Measurements from ENCODE around the gene CLTB. TPM values are rescaled to one million over a fixed set of nuclear protein-coding genes. Genes with fewer than 3 reads are reported as not detected.

CLTB gene
- polyA plus RNA-seq, 3 donors = 63.2 to 87.6 (median 75.2) TPM

DNA sequence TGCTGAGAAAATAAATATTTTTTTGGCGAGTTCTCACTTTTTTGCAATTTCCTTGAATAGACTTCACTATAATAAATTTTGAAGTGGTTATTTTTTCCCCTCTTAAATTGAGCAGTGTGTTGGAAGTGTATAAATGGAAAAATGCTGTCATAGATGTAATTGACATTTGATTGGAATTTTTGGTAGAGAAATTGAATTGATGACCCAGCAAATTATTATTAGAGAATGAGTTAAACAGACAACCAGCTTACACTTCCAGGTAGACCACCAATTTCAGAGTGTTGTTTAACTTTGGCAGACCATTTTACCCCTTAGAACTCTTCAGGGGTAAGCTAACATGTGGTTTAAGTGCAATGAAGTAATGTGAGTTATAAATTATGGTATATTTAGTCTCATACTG lies 33.7 kb upstream of the CLTB start:
- H3K4me1 ChIP-seq (ENCODE audit: control insufficient read depth in 1 of 2, insufficient read depth in 2 of 2, low read length in 2 of 2) = peaks cover 24 to 25% of the 10 kb centered on the region in 2 donors
- no peak overlapping the region for H3K4me2 ChIP-seq (replicated peaks; ENCODE audit: extremely low read depth, low read length, poor library complexity, severe bottlenecking)
- peaks cover 11 to 20% of the 10 kb centered on the region in 2 donors for H3K36me3 ChIP-seq (replicated peaks in 1 of 2; ENCODE audit: control insufficient read depth in 1 of 2, insufficient read depth in 2 of 2, low read length in 2 of 2)
- no peak overlapping the region for H3K27ac ChIP-seq (ENCODE audit: low read depth in 1 of 2, low read length in 2 of 2)
- no peak overlapping the region for H2AFZ ChIP-seq (ENCODE audit: insufficient read depth, low read depth, low read length, poor library complexity, severe bottlenecking)
- H3K9ac ChIP-seq (ENCODE audit: insufficient read depth, low read length, poor library complexity, severe bottlenecking) = no peak overlapping the region
- peaks cover 7% of the 10 kb centered on the region for H4K20me1 ChIP-seq (ENCODE audit: insufficient read depth, low read length)
- WGBS (ENCODE audit: insufficient coverage) = no CpG with 5 or more reads among the region's 1 CpG
- Mint-ChIP-seq H3K4me1 (peaks cover 23% of the 10 kb centered on the region), H3K4me3 (no peak overlapping the region), H3K27me3 (ENCODE audit: low read depth in 3 of 3) (peaks cover 0 to 2% (median 0%) of the 10 kb centered on the region in 3 donors), H3K27ac (no peak overlapping the region), H3K9me3 (peaks cover 0 to 4% (median 0%) of the 10 kb centered on the region in 7 donors), H3K36me3 (peaks cover 21 to 22% of the 10 kb centered on the region in 2 donors)
- DNase-seq = no peak
- H3K9me3 ChIP-seq (replicated peaks in 1 of 2; ENCODE audit: control insufficient read depth in 1 of 2, insufficient read depth in 1 of 2, low read length in 2 of 2) = no peaks in the 10 kb centered on the region
- TF ChIP-seq, protein P1, sequence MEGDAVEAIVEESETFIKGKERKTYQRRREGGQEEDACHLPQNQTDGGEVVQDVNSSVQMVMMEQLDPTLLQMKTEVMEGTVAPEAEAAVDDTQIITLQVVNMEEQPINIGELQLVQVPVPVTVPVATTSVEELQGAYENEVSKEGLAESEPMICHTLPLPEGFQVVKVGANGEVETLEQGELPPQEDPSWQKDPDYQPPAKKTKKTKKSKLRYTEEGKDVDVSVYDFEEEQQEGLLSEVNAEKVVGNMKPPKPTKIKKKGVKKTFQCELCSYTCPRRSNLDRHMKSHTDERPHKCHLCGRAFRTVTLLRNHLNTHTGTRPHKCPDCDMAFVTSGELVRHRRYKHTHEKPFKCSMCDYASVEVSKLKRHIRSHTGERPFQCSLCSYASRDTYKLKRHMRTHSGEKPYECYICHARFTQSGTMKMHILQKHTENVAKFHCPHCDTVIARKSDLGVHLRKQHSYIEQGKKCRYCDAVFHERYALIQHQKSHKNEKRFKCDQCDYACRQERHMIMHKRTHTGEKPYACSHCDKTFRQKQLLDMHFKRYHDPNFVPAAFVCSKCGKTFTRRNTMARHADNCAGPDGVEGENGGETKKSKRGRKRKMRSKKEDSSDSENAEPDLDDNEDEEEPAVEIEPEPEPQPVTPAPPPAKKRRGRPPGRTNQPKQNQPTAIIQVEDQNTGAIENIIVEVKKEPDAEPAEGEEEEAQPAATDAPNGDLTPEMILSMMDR (IDR thresholded peaks at IDR 0.05) = no peak
- peaks cover 72% of the 10 kb centered on the region for H3K79me2 ChIP-seq (ENCODE audit: insufficient read depth, low read length)
- intact Hi-C loops (cut with micrococcal nuclease) = no loop called here
- H3K4me3 ChIP-seq (replicated peaks in 1 of 3; ENCODE audit: low read depth in 2 of 3, low read length in 3 of 3) = no peak overlapping the region
- H3K27me3 ChIP-seq (ENCODE audit: control insufficient read depth in 2 of 2, insufficient read depth in 2 of 2, low read length in 2 of 2) = no peaks in the 10 kb centered on the region

DNA sequence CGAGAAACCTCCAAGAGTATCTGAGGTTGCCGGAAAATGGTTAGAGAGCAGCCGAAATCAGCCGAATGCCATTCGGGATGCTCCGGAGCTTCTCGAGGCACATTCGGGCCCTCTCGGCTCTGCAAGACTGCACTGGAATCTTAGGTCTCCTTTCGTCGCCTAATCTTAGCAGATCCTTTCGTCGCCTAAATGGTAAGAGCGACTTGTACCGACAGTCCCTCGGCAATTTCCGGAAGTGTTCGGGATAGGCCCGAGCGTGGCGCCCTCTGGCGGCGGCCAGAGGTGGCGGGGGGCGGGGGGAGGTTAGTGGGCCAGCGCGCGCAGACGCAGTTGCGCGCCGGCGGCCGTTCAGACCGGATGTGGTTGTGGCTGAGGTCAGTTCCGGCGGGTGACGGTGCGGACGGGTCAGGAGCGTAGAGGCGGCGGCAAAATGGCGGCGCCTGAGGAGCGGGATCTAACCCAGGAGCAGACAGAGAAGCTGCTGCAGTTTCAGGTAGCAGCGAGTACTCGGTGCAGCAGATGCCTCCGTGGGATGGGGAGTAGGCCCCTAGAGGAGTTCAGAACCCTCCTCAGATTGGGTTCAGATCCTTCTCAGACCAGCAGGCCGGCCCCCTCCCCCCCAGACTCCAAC lies 31.8 kb upstream of the CLTB start, which contains the start of gene FAF2:
Gene FAF2, plus strand, starts transcription at position 408 of the 631 bp plus-strand sequence. Its CDS starts 23 bp downstream, at position 431.
- Mint-ChIP-seq H3K4me1 (peaks cover 23% of the 10 kb centered on the region), H3K36me3 (peaks cover 7 to 9% of the 10 kb centered on the region in 2 donors), H3K9me3 (peaks cover 0 to 4% (median 0%) of the 10 kb centered on the region in 7 donors), H3K4me3 (peak within 1 kb of the TSS; percentile 95 to 99), H3K27ac (peak within 1 kb of the TSS; percentile 99 to 100 (median 100)), H3K27me3 (ENCODE audit: low read depth in 3 of 3) (peaks cover 0 to 4% (median 0%) of the 10 kb centered on the region in 3 donors)
- Histone ChIP-seq H3K9ac (ENCODE audit: insufficient read depth, low read length, poor library complexity, severe bottlenecking) (peak within 1 kb of the TSS; percentile 99), H3K27ac (ENCODE audit: low read depth in 1 of 2, low read length in 2 of 2) (peak within 1 kb of the TSS; percentile 99 to 100), H3K9me3 (replicated peaks in 1 of 2; ENCODE audit: control insufficient read depth in 1 of 2, insufficient read depth in 1 of 2, low read length in 2 of 2) (no peaks in the 10 kb centered on the region), H3K27me3 (ENCODE audit: control insufficient read depth in 2 of 2, insufficient read depth in 2 of 2, low read length in 2 of 2) (no peaks in the 10 kb centered on the region), H3K79me2 (ENCODE audit: insufficient read depth, low read length) (peaks cover 53% of the 10 kb centered on the region), H3K4me1 (ENCODE audit: control insufficient read depth in 1 of 2, insufficient read depth in 2 of 2, low read length in 2 of 2) (peaks cover 24 to 25% of the 10 kb centered on the region in 2 donors), H3K4me3 (replicated peaks in 1 of 3; ENCODE audit: low read depth in 2 of 3, low read length in 3 of 3) (peak within 1 kb of the TSS; percentile 84 to 98 (median 97)), H4K20me1 (ENCODE audit: insufficient read depth, low read length) (peaks cover 4% of the 10 kb centered on the region), H3K36me3 (replicated peaks in 1 of 2; ENCODE audit: control insufficient read depth in 1 of 2, insufficient read depth in 2 of 2, low read length in 2 of 2) (peaks cover 4 to 10% of the 10 kb centered on the region in 2 donors), H2AFZ (ENCODE audit: insufficient read depth, low read depth, low read length, poor library complexity, severe bottlenecking) (peak within 1 kb of the TSS; percentile 94), H3K4me2 (replicated peaks; ENCODE audit: extremely low read depth, low read length, poor library complexity, severe bottlenecking) (peak within 1 kb of the TSS; percentile 85)
- WGBS (ENCODE audit: insufficient coverage) = 0% methylated on average over 48 of the region's 50 CpGs
- intact Hi-C loops (cut with micrococcal nuclease) = loop anchor here (2.0 to 5.0 kb wide), 3 partner anchors 31 to 89 kb away; partner anchors contain the start of genes CLTB (in 2 of the 2), HIGD2A (in 2 of the 2), NOP16 (in 2 of the 2) and RNF44 (in 2 of the 2)
- TF ChIP-seq, protein P1 (IDR thresholded peaks at IDR 0.05) = peak; percentile 96
- DNase-seq = peak; percentile 95 to 97 (median 96)
